OCI-LY1 (cell line): Measurements from ENCODE around the gene TIAM1.

Experiments
- H2AFZ ChIP-seq: fragments of 200-600 bp; sonication (generic), shearing (Covaris generic); 2 replicates; pipeline ENCODE4 v1.6.0; 2014; ENCODE audit warnings: antibody characterized with exemption, mild to moderate bottlenecking, low read length
- H3F3A ChIP-seq: fragments of 200-600 bp; sonication (generic), shearing (Covaris generic); 2 replicates; pipeline ENCODE4 v1.6.0; 2014; ENCODE audit warnings: mild to moderate bottlenecking, antibody characterized with exemption, low read length, moderate library complexity; ENCODE audit not compliant: insufficient read depth
- H3K27ac ChIP-seq: fragments of 200-600 bp; sonication (generic); 2 replicates; pipeline ENCODE4 v1.5.1; 2014; ENCODE audit warnings: low read length, mixed run types, mild to moderate bottlenecking, low read depth; ENCODE audit not compliant: poor library complexity, severe bottlenecking
- H3K27me3 ChIP-seq: fragments of 200-600 bp; sonication (generic); 2 replicates; pipeline ENCODE4 v1.6.0; 2014; ENCODE audit warnings: antibody characterized with exemption, mild to moderate bottlenecking, low read length, moderate library complexity; ENCODE audit not compliant: insufficient read depth
- H3K36me3 ChIP-seq: fragments of 200-600 bp; sonication (generic); 2 replicates; pipeline ENCODE4 v1.6.1; 2014; ENCODE audit warnings: mild to moderate bottlenecking, antibody characterized with exemption, low read length, moderate library complexity, mixed read lengths; ENCODE audit not compliant: insufficient read depth
- H3K4me1 ChIP-seq: fragments of 200-600 bp; sonication (generic); 2 replicates; pipeline ENCODE4 v1.5.1; 2014; ENCODE audit warnings: mild to moderate bottlenecking, low read length, moderate library complexity; ENCODE audit not compliant: insufficient read depth, severe bottlenecking
- H3K4me2 ChIP-seq: fragments of 200-600 bp; sonication (generic), shearing (Covaris generic); 2 replicates; pipeline ENCODE4 v1.6.1; 2014; ENCODE audit warnings: low read length
- H3K4me3 ChIP-seq: fragments of 200-600 bp; sonication (generic); 2 replicates; pipeline ENCODE4 v1.5.1; 2014; ENCODE audit warnings: low read length, low read depth, mild to moderate bottlenecking, mixed read lengths; ENCODE audit not compliant: poor library complexity, severe bottlenecking
- H3K79me2 ChIP-seq: fragments of 200-600 bp; shearing (Covaris generic); 2 replicates; pipeline ENCODE4 v1.6.1; 2016; ENCODE audit warnings: mixed run types, low read length, mixed read lengths; ENCODE audit not compliant: insufficient read depth
- H3K9ac ChIP-seq: fragments of 200-600 bp; sonication (generic), shearing (Covaris generic); 2 replicates; pipeline ENCODE4 v1.6.1; 2014; ENCODE audit warnings: mild to moderate bottlenecking, low read length, mixed read lengths
- H3K9me2 ChIP-seq: fragments of 200-600 bp; sonication (generic), shearing (Covaris generic); 2 replicates; pipeline ENCODE4 v1.6.1; 2014; ENCODE audit warnings: low read depth, mild to moderate bottlenecking, low read length, mixed read lengths
- H3K9me3 ChIP-seq: fragments of 200-600 bp; shearing (Covaris generic); 2 replicates; pipeline ENCODE4 v1.6.1; 2014; ENCODE audit warnings: low read length, mixed read lengths
- H4K20me1 ChIP-seq: fragments of 200-600 bp; sonication (generic), shearing (Covaris generic); 2 replicates; pipeline ENCODE4 v1.6.0; 2016; ENCODE audit warnings: mild to moderate bottlenecking, low read length; ENCODE audit not compliant: insufficient read depth
- CTCF ChIP-seq: fragments of 200-600 bp; sonication (generic), shearing (Covaris generic); IDR thresholded peaks from 2 replicates; pipeline ENCODE4 v1.5.1; 2017; ENCODE audit warnings: mild to moderate bottlenecking, antibody characterized with exemption, low read length, moderate library complexity, mixed read lengths
- EZH2 ChIP-seq: fragments of 200-600 bp; sonication (generic), shearing (Covaris generic); IDR thresholded peaks from 2 replicates; pipeline ENCODE4 v1.8.0; 2017; ENCODE audit warnings: borderline replicate concordance, mixed run types, mild to moderate bottlenecking, antibody characterized with exemption, low read length, moderate library complexity, mixed read lengths

The TIAM1 gene

DNA sequence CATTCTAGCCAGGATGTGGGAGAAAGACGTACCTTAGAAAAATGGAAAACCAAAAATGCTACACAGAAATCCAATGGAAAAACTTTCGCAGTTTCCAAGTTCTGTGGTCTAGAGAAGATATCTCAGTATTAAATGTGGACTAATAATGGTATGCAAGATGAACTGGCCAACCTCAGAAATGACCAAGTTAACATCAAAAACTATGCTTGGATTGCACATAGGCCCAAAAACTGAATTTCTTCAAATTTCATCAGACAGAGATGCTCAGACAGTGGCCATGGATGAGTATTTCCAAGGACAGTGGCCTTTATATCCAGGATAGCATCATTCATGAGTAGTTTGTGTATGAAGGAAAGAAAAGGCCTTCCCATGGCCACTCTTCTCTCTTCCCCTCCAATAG, 132.2 kb downstream of the TIAM1 start:
- no peak overlapping the region for H3K4me3 ChIP-seq
- no peak overlapping the region for H2AFZ ChIP-seq
- no peaks in the 10 kb centered on the region for H3K36me3 ChIP-seq
- H4K20me1 ChIP-seq: no peaks in the 10 kb centered on the region
- H3K4me2 ChIP-seq: no peak overlapping the region
- H3K9me3 ChIP-seq: no peaks in the 10 kb centered on the region
- no peaks in the 10 kb centered on the region for H3K79me2 ChIP-seq
- H3K9ac ChIP-seq: no peak overlapping the region
- no peaks in the 10 kb centered on the region for H3K4me1 ChIP-seq
- no peaks in the 10 kb centered on the region for H3K27me3 ChIP-seq
- no peaks in the 10 kb centered on the region for H3K9me2 ChIP-seq
- H3F3A ChIP-seq: no peaks in the 10 kb centered on the region
- no peak overlapping the region for H3K27ac ChIP-seq
- TF ChIP-seq EZH2 (no peak), CTCF (no peak)

GRCh38 chr21:31205412-31205811, 138.6 kb downstream of the TIAM1 start:
- TF ChIP-seq CTCF: no peak
- no peak for TF ChIP-seq EZH2
- no peaks in the 10 kb centered on the region for H3F3A ChIP-seq
- no peak overlapping the region for H3K4me3 ChIP-seq
- no peak overlapping the region for H3K4me2 ChIP-seq
- peaks cover 8% of the 10 kb centered on the region for H3K4me1 ChIP-seq
- H3K79me2 ChIP-seq: no peaks in the 10 kb centered on the region
- no peaks in the 10 kb centered on the region for H3K27me3 ChIP-seq
- H3K9me3 ChIP-seq: no peaks in the 10 kb centered on the region
- H3K27ac ChIP-seq: no peak overlapping the region
- H4K20me1 ChIP-seq: no peaks in the 10 kb centered on the region
- no peaks in the 10 kb centered on the region for H3K36me3 ChIP-seq
- H3K9me2 ChIP-seq: no peaks in the 10 kb centered on the region
- no peak overlapping the region for H3K9ac ChIP-seq
- H2AFZ ChIP-seq: no peak overlapping the region

GRCh38 chr21:31204801-31205200, 139.3 kb downstream of the TIAM1 start:
- H3K27me3 ChIP-seq: no peaks in the 10 kb centered on the region
- H3K79me2 ChIP-seq: no peaks in the 10 kb centered on the region
- H3K9ac ChIP-seq: no peak overlapping the region
- peaks cover 8% of the 10 kb centered on the region for H3K4me1 ChIP-seq
- no peaks in the 10 kb centered on the region for H3K36me3 ChIP-seq
- no peak overlapping the region for H2AFZ ChIP-seq
- no peak overlapping the region for H3K27ac ChIP-seq
- no peaks in the 10 kb centered on the region for H3K9me2 ChIP-seq
- no peaks in the 10 kb centered on the region for H3K9me3 ChIP-seq
- no peak overlapping the region for H3K4me2 ChIP-seq
- H4K20me1 ChIP-seq: no peaks in the 10 kb centered on the region
- no peak for TF ChIP-seq EZH2
- TF ChIP-seq CTCF: no peak
- no peaks in the 10 kb centered on the region for H3F3A ChIP-seq
- no peak overlapping the region for H3K4me3 ChIP-seq
